ENCODE data around the gene BCHE. TPM values are rescaled to one million over a fixed set of nuclear protein-coding genes. Genes with fewer than 3 reads are reported as not detected.

BCHE gene
- total RNA-seq = 1.3 and 9.4 TPM in 2 replicates

DNA sequence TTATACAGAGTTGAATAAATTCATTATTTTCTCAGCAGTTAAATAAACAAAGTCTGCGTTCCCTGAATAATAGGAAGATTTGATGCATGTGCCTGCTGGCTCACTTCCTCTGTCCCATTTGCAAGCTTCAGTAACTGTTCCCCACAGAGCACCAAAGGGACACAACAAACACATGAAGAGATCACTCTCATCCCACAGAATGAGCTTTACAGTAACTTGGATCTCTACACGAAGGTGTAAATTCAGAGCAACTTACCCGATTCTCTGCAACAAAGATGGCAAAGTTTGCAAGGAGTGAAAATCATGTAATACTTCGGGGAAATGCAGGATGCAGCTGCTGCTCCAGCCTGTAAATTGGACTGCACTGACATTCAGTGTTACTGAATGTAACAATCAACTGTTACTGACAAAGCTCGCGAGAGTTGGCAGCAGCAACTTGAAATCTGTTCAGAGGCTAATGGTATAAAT lies at the start of gene BCHE:
Gene BCHE, minus strand, starts transcription at position 366 of the 468 bp plus-strand sequence. CDS start 6,390 bp downstream, outside the sequence.

Measured in placental epithelial cell (primary cell).